SK-N-SH (cell line): Measurements from ENCODE around the gene LYPD5. TPM values are rescaled to one million over a fixed set of nuclear protein-coding genes. Genes with fewer than 3 reads are reported as not detected.

Source experiments
- CTCF ChIA-PET: fragments of 300-600, 350-600 bp; formaldehyde crosslinking; extraction: SDS; loops from one replicate; lab custom pipeline; 2021; lab: Yijun Ruan, JAX
- POLR2A ChIA-PET: fragments of 350-600 bp; sonication (Branson Sonifier 250); formaldehyde crosslinking; extraction: SDS; loops from one replicate; lab custom pipeline; 2020; ENCODE audit warnings: antibody characterized with exemption, inconsistent platforms; lab: Yijun Ruan, JAX
- DNase-seq: peaks from one replicate; pipeline ENCODE4 v3.0.0; 2012
- H2AFZ ChIP-seq: fragments of 200-600 bp; sonication (generic); 2 replicates; pipeline ENCODE4 v1.8.1; 2016; ENCODE audit warnings: antibody characterized with exemption, mild to moderate bottlenecking, low read depth
- H3F3A ChIP-seq: fragments of 200-600 bp; sonication (generic); replicated peaks from 2 replicates; pipeline ENCODE3; 2016; ENCODE audit warnings: antibody characterized with exemption, mild to moderate bottlenecking; ENCODE audit not compliant: insufficient read depth
- H3K27ac ChIP-seq, 2 experiments: fragments of 200-500 bp in 1 of 2; fragments of 200-600 bp in 1 of 2; sonication (Bioruptor generic) in 1 of 2; sonication (generic), shearing (Covaris generic) in 1 of 2; 2 replicates each; pipeline versions ENCODE4 v1.5.1 to v1.6.1; 2014 to 2016; ENCODE audit warnings: low read depth in 2 of 2, inconsistent platforms in 1 of 2, low read length in 1 of 2, mild to moderate bottlenecking in 1 of 2, mixed read lengths in 1 of 2
- H3K27me3 ChIP-seq: fragments of 200-600 bp; sonication (generic), shearing (Covaris generic); 2 replicates; pipeline ENCODE4 v1.6.1; 2016; ENCODE audit warnings: mixed run types; ENCODE audit not compliant: insufficient read depth
- H3K36me3 ChIP-seq, 2 experiments: fragments of 200-500 bp in 1 of 2; fragments of 200-600 bp in 1 of 2; sonication (Bioruptor generic) in 1 of 2; sonication (generic) in 1 of 2; replicated peaks in 1 of 2; 2 replicates each; pipeline versions ENCODE3 to v1.5.1; 2014 to 2016; ENCODE audit warnings: low read length in 1 of 2, mild to moderate bottlenecking in 1 of 2; ENCODE audit not compliant: insufficient read depth in 2 of 2, control insufficient read depth in 1 of 2
- H3K4me1 ChIP-seq, 2 experiments: fragments of 200-500 bp in 1 of 2; fragments of 200-600 bp in 1 of 2; sonication (Bioruptor generic) in 1 of 2; sonication (generic), shearing (Covaris generic) in 1 of 2; 2 replicates each; pipeline versions ENCODE4 v1.5.1 to v1.6.1; 2014 to 2016; ENCODE audit warnings: low read depth in 1 of 2, low read length in 1 of 2, mixed run types in 1 of 2; ENCODE audit not compliant: insufficient read depth in 2 of 2, control insufficient read depth in 1 of 2
- H3K4me2 ChIP-seq: fragments of 200-600 bp; sonication (generic), shearing (Covaris generic); 2 replicates; pipeline ENCODE4 v1.6.1; 2017; ENCODE audit warnings: mixed run types
- H3K4me3 ChIP-seq, 2 experiments: fragments of 200-500 bp in 1 of 2; fragments of 200-600 bp in 1 of 2; sonication (Bioruptor generic) in 1 of 2; sonication (generic), shearing (Covaris generic) in 1 of 2; 2 replicates each; pipeline versions ENCODE4 v1.5.1 to v1.8.1; 2014 to 2016; ENCODE audit warnings: low read depth in 2 of 2, inconsistent platforms in 1 of 2, low read length in 1 of 2, mild to moderate bottlenecking in 1 of 2, mixed read lengths in 1 of 2, moderate library complexity in 1 of 2
- H3K79me2 ChIP-seq: fragments of 200-600 bp; sonication (generic); 2 replicates; pipeline ENCODE4 v1.8.1; 2017; ENCODE audit warnings: mild to moderate bottlenecking; ENCODE audit not compliant: insufficient read depth
- H3K9ac ChIP-seq: fragments of 200-600 bp; sonication (generic); 2 replicates; pipeline ENCODE4 v1.6.1; 2017; ENCODE audit warnings: mixed run types
- H3K9me2 ChIP-seq: fragments of 200-600 bp; sonication (generic); 2 replicates; pipeline ENCODE4 v1.6.1; 2017; ENCODE audit warnings: mixed run types
- H3K9me3 ChIP-seq: fragments of 200-600 bp; sonication (generic); 2 replicates; pipeline ENCODE4 v1.6.1; 2017; ENCODE audit warnings: mixed run types, mild to moderate bottlenecking, moderate library complexity
- H4K20me1 ChIP-seq: fragments of 200-600 bp; sonication (generic); 2 replicates; pipeline ENCODE4 v1.6.1; 2017; ENCODE audit warnings: mild to moderate bottlenecking, mixed run types; ENCODE audit not compliant: insufficient read depth
- CTCF ChIP-seq: fragments of 200-600 bp; sonication (generic); IDR thresholded peaks from 2 replicates; pipeline ENCODE4 v1.6.1; 2017; ENCODE audit warnings: antibody characterized with exemption, mild to moderate bottlenecking, moderate library complexity
- EP300 ChIP-seq, 2 experiments: IDR thresholded peaks; 2 replicates each; pipeline versions ENCODE4 v1.4.0 to v1.6.1; 2012; ENCODE audit warnings: borderline replicate concordance in 1 of 2, low read depth in 1 of 2, low read length in 1 of 2
- FOXM1 ChIP-seq: IDR thresholded peaks from 2 replicates; pipeline ENCODE4 v1.4.0; 2012; ENCODE audit warnings: low read depth, mild to moderate bottlenecking
- GABPA ChIP-seq: IDR thresholded peaks from 2 replicates; pipeline ENCODE4 v1.4.0; 2012; ENCODE audit warnings: low read depth, mild to moderate bottlenecking
- GATA2 ChIP-seq: sonication (generic); formaldehyde crosslinking; IDR thresholded peaks from 2 replicates; pipeline ENCODE4 v1.5.0; 2020; ENCODE audit warnings: mild to moderate bottlenecking, missing genetic modification reagents
- MAX ChIP-seq: IDR thresholded peaks from 2 replicates; pipeline ENCODE4 v1.4.0; 2012; ENCODE audit warnings: low read depth
- NRF1 ChIP-seq: IDR thresholded peaks from 2 replicates; pipeline ENCODE4 v1.6.1; 2012; ENCODE audit warnings: low read depth, mild to moderate bottlenecking, low read length
- PBX3 ChIP-seq: IDR thresholded peaks from 2 replicates; pipeline ENCODE4; 2012
- RCOR1 ChIP-seq: fragments of 150-350 bp; IDR thresholded peaks from 2 replicates; pipeline ENCODE4 v1.6.1; 2017; ENCODE audit warnings: antibody characterized with exemption, low read length
- REST ChIP-seq: IDR thresholded peaks from 2 replicates; pipeline ENCODE4 v1.6.1; 2012; ENCODE audit warnings: mild to moderate bottlenecking, low read depth, low read length, moderate library complexity
- RFX5 ChIP-seq: IDR thresholded peaks from 2 replicates; pipeline ENCODE4 v1.6.1; 2012; ENCODE audit warnings: mild to moderate bottlenecking, improper control_type of control experiment, low read length
- SMC3 ChIP-seq: IDR thresholded peaks from 2 replicates; pipeline ENCODE4 v1.6.1; 2012; ENCODE audit warnings: low read depth, low read length, improper control_type of control experiment
- TAF1 ChIP-seq: IDR thresholded peaks from 2 replicates; pipeline ENCODE4 v1.6.1; 2012; ENCODE audit warnings: low read depth, mild to moderate bottlenecking, low read length, moderate library complexity, borderline replicate concordance
- WGBS: methylation state at CpG from one replicate; pipeline ENCODE4 v1.1.6; 2017; ENCODE audit warnings: low lambda C conversion rate; 5-methylcytosine and 5-hydroxymethylcytosine counted together
- polyA plus RNA-seq, 3 experiments: library from polyadenylated mRNA; depleted of rRNA; stranded (reverse); fragments of >200 nt; gene quantifications; 2 replicates each; pipeline ENCODE4 v1.2.3, GENCODE V29; 2012

The LYPD5 gene
- polyA plus RNA-seq, 1 of the 3 experiments (the other 2 are of a cell fraction): 0.13 TPM

- H3K4me1 ChIP-seq: peaks cover 0 to 5% of the 10 kb centered on the region in 2 experiments; a peak in 1 of 4 replicates
- H4K20me1 ChIP-seq: peaks cover 13% of the 10 kb centered on the region
- no peak overlapping the region for H2AFZ ChIP-seq
- no peaks in the 10 kb centered on the region for H3K9me2 ChIP-seq
- TF ChIP-seq RFX5 (no peak), GATA2 (CRISPR knock-in tag) (no peak), MAX (no peak), NRF1 (no peak), REST (no peak), GABPA (no peak), RCOR1 (no peak), TAF1 (no peak), FOXM1 (no peak), SMC3 (no peak), PBX3 (no peak), EP300 (IDR thresholded peaks at IDR 0.05; ENCODE audit: borderline replicate concordance in 1 of 2, low read depth in 1 of 2, low read length in 1 of 2) (no peak), CTCF (no peak)
- TF ChIP-seq, all 33 proteins: peak for 0
- Histone ChIP-seq H3F3A (peaks cover 25% of the 10 kb centered on the region), H3K27me3 (no peaks in the 10 kb centered on the region), H3K79me2 (peaks cover 41% of the 10 kb centered on the region), H3K27ac (no peak overlapping the region), H3K4me3 (no peak overlapping the region), H3K9ac (no peak overlapping the region), H3K4me2 (no peak overlapping the region), H3K36me3 (peaks cover 66 to 69% of the 10 kb centered on the region in 2 experiments), H3K9me3 (no peaks in the 10 kb centered on the region)
- DNase-seq: no peak
- WGBS: 91% methylated on average over 14 of the region's 16 CpGs
- ChIA-PET POLR2A (interaction anchor here (0.6 kb wide), 1 partner anchor 84 kb away, joined by 3 read pairs; no protein-coding TSS in a partner anchor), CTCF (interaction anchor here (0.9 to 5.5 kb wide), 2 partner anchors 38 to 39 kb away, joined by 4 to 79 read pairs; no protein-coding TSS in a partner anchor)
These were observed 54.6 kb downstream of the LYPD5 start for GRCh38 chr19:43747557-43748204.

Other genes with a start within 250 kb of the LYPD5 start
- 24.7 and 30.3 TPM in 2 replicates for gene XRCC1, start 226.9 kb downstream of the LYPD5 start, polyA plus RNA-seq (2012; rRNA removed)
- gene PINLYP, start 226.6 kb downstream of the LYPD5 start, polyA plus RNA-seq (2012; rRNA removed): 5.5 and 6.5 TPM in 2 replicates
- 8.4 and 10.8 TPM in 2 replicates for gene IRGQ, start 206.3 kb downstream of the LYPD5 start, polyA plus RNA-seq (2012; rRNA removed)
- 12.8 and 13.6 TPM in 2 replicates for gene ZNF576, start 205.9 kb downstream of the LYPD5 start, polyA plus RNA-seq (2012; rRNA removed)
- gene SRRM5, start 190.4 kb downstream of the LYPD5 start, polyA plus RNA-seq (2012; rRNA removed): 0.15 and 0.19 TPM in 2 replicates
- 60.9 and 79.5 TPM in 2 replicates for gene ZNF428, start 182.8 kb downstream of the LYPD5 start, polyA plus RNA-seq (2012; rRNA removed)
- 21.4 and 28.9 TPM in 2 replicates for gene CADM4, start 162.6 kb downstream of the LYPD5 start, polyA plus RNA-seq (2012; rRNA removed)
- gene PLAUR, start 132.3 kb downstream of the LYPD5 start, polyA plus RNA-seq (2012; rRNA removed): 249 and 299 TPM in 2 replicates
- not detected in 2 replicates for gene IRGC, start 86.4 kb downstream of the LYPD5 start, polyA plus RNA-seq (2012; rRNA removed)
- 17.3 and 24.3 TPM in 2 replicates for gene SMG9, start 47.5 kb downstream of the LYPD5 start, polyA plus RNA-seq (2012; rRNA removed)
- 21.0 and 22.2 TPM in 2 replicates for gene KCNN4, start 21.5 kb downstream of the LYPD5 start, polyA plus RNA-seq (2012; rRNA removed)
- gene ZNF283, start 24.9 kb upstream of the LYPD5 start, polyA plus RNA-seq (2012; rRNA removed): 1.6 and 2.6 TPM in 2 replicates
- gene ZNF404, start 81.5 kb upstream of the LYPD5 start, polyA plus RNA-seq (2012; rRNA removed): 2.6 and 4.3 TPM in 2 replicates
- 9.7 and 14.3 TPM in 2 replicates for gene ZNF45, start 132.8 kb upstream of the LYPD5 start, polyA plus RNA-seq (2012; rRNA removed)
- gene ZNF221, start 148.8 kb upstream of the LYPD5 start, polyA plus RNA-seq (2012; rRNA removed): 0.64 and 1.7 TPM in 2 replicates
- gene ZNF155, start 181.7 kb upstream of the LYPD5 start, polyA plus RNA-seq (2012; rRNA removed): 2.1 and 3.8 TPM in 2 replicates
- 1.8 and 2.4 TPM in 2 replicates for gene ZNF230, start 200.5 kb upstream of the LYPD5 start, polyA plus RNA-seq (2012; rRNA removed)
- 3.7 and 6.7 TPM in 2 replicates for gene ZNF222, start 222.9 kb upstream of the LYPD5 start, polyA plus RNA-seq (2012; rRNA removed)
- gene ZNF223, start 249.6 kb upstream of the LYPD5 start, polyA plus RNA-seq (2012; rRNA removed): 2.7 and 4.1 TPM in 2 replicates